ENCODE data around the gene CHAC2.

CHAC2 gene

DNA sequence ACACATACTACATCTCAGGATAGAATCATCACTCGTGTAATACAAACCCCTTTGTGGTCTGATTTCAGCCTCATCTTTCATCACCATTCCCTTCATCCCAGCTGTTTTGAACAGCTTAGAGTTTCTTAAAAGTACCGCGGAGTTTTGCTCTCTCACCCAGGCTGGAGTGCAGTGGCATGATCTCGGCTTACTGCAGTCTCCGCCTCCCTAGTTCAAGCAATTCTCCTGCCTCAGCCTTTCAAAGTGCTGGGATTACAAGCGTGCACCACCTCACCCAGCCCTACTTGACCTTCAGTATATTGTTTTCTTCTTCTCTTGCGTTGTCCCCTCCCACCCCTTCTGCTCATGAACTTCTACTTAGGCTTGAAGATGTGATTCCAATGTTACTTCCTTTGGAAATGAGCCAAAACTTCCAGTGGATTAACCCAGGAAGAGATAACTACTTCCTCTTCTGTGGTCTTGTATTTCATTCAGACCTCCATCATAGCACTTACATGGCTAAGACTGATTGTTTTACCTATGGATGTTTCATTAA, 35.1 kb downstream of the CHAC2 start:
- Histone ChIP-seq H3K4me3 (ENCODE audit: low read depth, low read length) (no peak overlapping the region), H3K9me3 (ENCODE audit: severe bottlenecking) (no peaks in the 10 kb centered on the region), H3K27ac (no peak overlapping the region), H3K27me3 (ENCODE audit: insufficient read depth, low read depth, severe bottlenecking) (no peaks in the 10 kb centered on the region), H3K36me3 (peaks cover 71% of the 10 kb centered on the region)
- TF ChIP-seq CTCF (IDR thresholded peaks at IDR 0.05; ENCODE audit: low read depth, low read length) = no peak
- peak; percentile 55 for DNase-seq

GRCh38 chr2:53811601-53812000, 44.0 kb downstream of the CHAC2 start:
- H3K27ac ChIP-seq = no peak overlapping the region
- H3K9me3 ChIP-seq (ENCODE audit: severe bottlenecking) = no peaks in the 10 kb centered on the region
- H3K27me3 ChIP-seq (ENCODE audit: insufficient read depth, low read depth, severe bottlenecking) = no peaks in the 10 kb centered on the region
- peaks cover 86% of the 10 kb centered on the region for H3K36me3 ChIP-seq
- H3K4me3 ChIP-seq (ENCODE audit: low read depth, low read length) = no peak overlapping the region
- no peak for TF ChIP-seq CTCF (IDR thresholded peaks at IDR 0.05; ENCODE audit: low read depth, low read length)
- DNase-seq = no peak

- Histone ChIP-seq H3K36me3 (peaks cover 76% of the 10 kb centered on the region), H3K27ac (no peak overlapping the region), H3K4me3 (ENCODE audit: low read depth, low read length) (no peak overlapping the region), H3K9me3 (ENCODE audit: severe bottlenecking) (no peaks in the 10 kb centered on the region), H3K27me3 (ENCODE audit: insufficient read depth, low read depth, severe bottlenecking) (no peaks in the 10 kb centered on the region)
- no peak for TF ChIP-seq CTCF (IDR thresholded peaks at IDR 0.05; ENCODE audit: low read depth, low read length)
- no peak for DNase-seq
Observed at GRCh38 chr2:53813151-53813550, 45.5 kb downstream of the CHAC2 start.

DNA sequence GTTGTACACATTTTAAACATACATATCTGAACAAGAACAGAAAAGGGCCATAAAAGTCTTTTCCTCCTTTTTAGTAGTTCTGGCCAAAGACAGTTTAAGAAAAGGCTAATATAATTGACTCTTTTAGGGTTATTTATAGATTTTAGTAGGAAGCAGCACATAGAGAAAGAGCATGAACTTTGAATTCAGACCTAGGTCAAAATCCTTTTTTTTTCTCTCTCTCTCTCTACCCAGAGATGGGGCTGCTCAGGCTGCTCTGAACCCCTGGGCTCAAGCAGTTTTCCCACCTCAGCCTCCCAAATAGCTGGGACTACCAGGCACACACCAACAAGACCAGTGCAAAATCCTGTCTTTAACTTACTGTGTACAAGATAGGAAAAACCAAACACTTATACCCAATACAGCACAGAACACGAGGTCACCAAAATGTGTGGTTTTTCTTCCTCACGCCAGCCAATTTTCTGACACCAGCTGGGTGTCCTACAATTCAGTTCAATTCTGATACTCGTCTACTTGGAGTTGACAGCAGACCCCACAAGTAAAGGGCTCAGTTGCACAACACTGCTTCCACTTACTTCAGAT, 51.3 kb downstream of the CHAC2 start:
- no peak for DNase-seq
- Histone ChIP-seq H3K27ac (no peak overlapping the region), H3K4me3 (ENCODE audit: low read depth, low read length) (no peak overlapping the region), H3K9me3 (ENCODE audit: severe bottlenecking) (no peaks in the 10 kb centered on the region), H3K27me3 (ENCODE audit: insufficient read depth, low read depth, severe bottlenecking) (no peaks in the 10 kb centered on the region), H3K36me3 (peaks cover 31% of the 10 kb centered on the region)
- TF ChIP-seq CTCF (IDR thresholded peaks at IDR 0.05; ENCODE audit: low read depth, low read length) = no peak

- no peaks in the 10 kb centered on the region for H3K27me3 ChIP-seq (ENCODE audit: insufficient read depth, low read depth, severe bottlenecking)
- TF ChIP-seq CTCF (IDR thresholded peaks at IDR 0.05; ENCODE audit: low read depth, low read length) = no peak
Observed at GRCh38 chr2:53819634-53820033, 52.0 kb downstream of the CHAC2 start.

DNA sequence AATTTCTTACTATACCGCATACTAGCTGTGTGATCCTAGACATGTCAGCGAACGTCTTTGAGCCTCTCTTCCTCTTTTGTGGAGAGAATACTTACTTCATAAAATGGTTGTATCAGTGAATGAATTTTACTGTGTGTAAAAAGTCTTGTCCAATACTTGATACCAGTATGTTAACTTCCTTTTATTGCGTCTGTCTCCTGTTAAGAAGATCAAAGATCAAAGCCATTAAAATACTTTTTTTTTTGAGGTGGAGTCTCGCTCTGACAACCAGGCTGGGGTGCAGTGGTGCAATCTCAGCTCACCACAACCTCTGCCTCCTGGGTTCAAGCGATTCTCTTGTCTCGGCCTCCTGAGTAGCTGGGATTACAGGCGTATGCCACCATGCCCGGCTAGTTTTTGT, 52.4 kb downstream of the CHAC2 start:
- no peaks in the 10 kb centered on the region for H3K27me3 ChIP-seq (ENCODE audit: insufficient read depth, low read depth, severe bottlenecking)
- TF ChIP-seq CTCF (IDR thresholded peaks at IDR 0.05; ENCODE audit: low read depth, low read length) = no peak
- no peak overlapping the region for H3K27ac ChIP-seq
- peaks cover 23% of the 10 kb centered on the region for H3K36me3 ChIP-seq
- DNase-seq = no peak
- no peak overlapping the region for H3K4me3 ChIP-seq (ENCODE audit: low read depth, low read length)
- no peaks in the 10 kb centered on the region for H3K9me3 ChIP-seq (ENCODE audit: severe bottlenecking)

More at GRCh38 chr2:53819634-53820033, 52.0 kb downstream of the CHAC2 start:
- DNase-seq = no peak
- Histone ChIP-seq H3K9me3 (ENCODE audit: severe bottlenecking) (no peaks in the 10 kb centered on the region), H3K4me3 (ENCODE audit: low read depth, low read length) (no peak overlapping the region), H3K36me3 (peaks cover 26% of the 10 kb centered on the region), H3K27ac (no peak overlapping the region)
